Measurements from ENCODE around the gene NTNG1.

GRCh38 chr1:107404756-107405155, 263.9 kb downstream of the NTNG1 start:
- TF ChIP-seq THAP8 (CRISPR knock-in tag; IDR thresholded peaks at IDR 0.05; ENCODE audit: borderline replicate concordance) = no peak
- TF ChIP-seq MLX (CRISPR knock-in tag; IDR thresholded peaks at IDR 0.05) = no peak
- no peak for TF ChIP-seq FOSL1 (CRISPR knock-in tag; IDR thresholded peaks at IDR 0.05; ENCODE audit: borderline replicate concordance)
- no peak for TF ChIP-seq CTCF (CRISPR knock-in tag; IDR thresholded peaks at IDR 0.05)
- no peak for TF ChIP-seq ZNF780A (CRISPR knock-in tag; IDR thresholded peaks at IDR 0.05)
- TF ChIP-seq BRD4 (CRISPR knock-in tag; IDR thresholded peaks at IDR 0.05) = no peak
- TF ChIP-seq ATF1 (CRISPR knock-in tag; IDR thresholded peaks at IDR 0.05) = no peak
- TF ChIP-seq ZNF775 (CRISPR knock-in tag; IDR thresholded peaks at IDR 0.05; ENCODE audit: borderline replicate concordance) = no peak
- TF ChIP-seq STAT5B (CRISPR knock-in tag; IDR thresholded peaks at IDR 0.05) = no peak
- TF ChIP-seq SIN3A (IDR thresholded peaks at IDR 0.05; ENCODE audit: borderline replicate concordance, low read depth, low read length) = no peak
- no peak for TF ChIP-seq YY1 (IDR thresholded peaks at IDR 0.05; ENCODE audit: insufficient read depth, insufficient replicate concordance, low read depth, low read length)
- no peak for TF ChIP-seq SOX6 (IDR thresholded peaks at IDR 0.05)
- no peak for TF ChIP-seq SOX6 (CRISPR knock-in tag; IDR thresholded peaks at IDR 0.05)
